ENCODE results near the gene ITGA11.

The ITGA11 gene

GRCh38 chr15:68415061-68415460 is 16.9 kb downstream of the ITGA11 start:
- no peak overlapping the region for H3K27ac ChIP-seq
- TF ChIP-seq CTCF (IDR thresholded peaks at IDR 0.05), result no peak
- no peak for TF ChIP-seq ZFX (IDR thresholded peaks at IDR 0.05; ENCODE audit: borderline replicate concordance)

- no peak for TF ChIP-seq CTCF (IDR thresholded peaks at IDR 0.05)
- TF ChIP-seq ZFX (IDR thresholded peaks at IDR 0.05; ENCODE audit: borderline replicate concordance), result no peak
- H3K27ac ChIP-seq, result no peak overlapping the region
Measured at GRCh38 chr15:68414591-68414990, 17.4 kb downstream of the ITGA11 start.

GRCh38 chr15:68414206-68414555 is 17.8 kb downstream of the ITGA11 start:
- TF ChIP-seq ZFX (IDR thresholded peaks at IDR 0.05; ENCODE audit: borderline replicate concordance) (no peak), CTCF (IDR thresholded peaks at IDR 0.05) (no peak)
- H3K27ac ChIP-seq, result no peak overlapping the region

- H3K27ac ChIP-seq, result no peak overlapping the region
- TF ChIP-seq CTCF (IDR thresholded peaks at IDR 0.05), result no peak
- TF ChIP-seq ZFX (IDR thresholded peaks at IDR 0.05; ENCODE audit: borderline replicate concordance), result no peak
Measured at GRCh38 chr15:68413363-68414205, 18.4 kb downstream of the ITGA11 start.

- no peak overlapping the region for H3K27ac ChIP-seq
- no peak for TF ChIP-seq CTCF (IDR thresholded peaks at IDR 0.05)
- no peak for TF ChIP-seq ZFX (IDR thresholded peaks at IDR 0.05; ENCODE audit: borderline replicate concordance)
Measured at GRCh38 chr15:68412218-68412617, 19.7 kb downstream of the ITGA11 start.

- no peak overlapping the region for H3K27ac ChIP-seq
- TF ChIP-seq ZFX (IDR thresholded peaks at IDR 0.05; ENCODE audit: borderline replicate concordance) (no peak), CTCF (IDR thresholded peaks at IDR 0.05) (no peak)
Measured at GRCh38 chr15:68411735-68412134, 20.2 kb downstream of the ITGA11 start.

- TF ChIP-seq ZFX (IDR thresholded peaks at IDR 0.05; ENCODE audit: borderline replicate concordance) (no peak), CTCF (IDR thresholded peaks at IDR 0.05) (no peak)
Measured at GRCh38 chr15:68411343-68411675, 20.7 kb downstream of the ITGA11 start.

More at GRCh38 chr15:68411343-68411675, 20.7 kb downstream of the ITGA11 start:
- H3K27ac ChIP-seq, result no peak overlapping the region
